Measurements from ENCODE around the gene ZNF394.
A peak's percentile ranks its signal among the peaks of the same experiment; 100 is the strongest.

Gene ZNF394

GRCh38 chr7:99490878-99491277 is 9.2 kb downstream of the ZNF394 start:
- DNase-seq = no peak

DNA sequence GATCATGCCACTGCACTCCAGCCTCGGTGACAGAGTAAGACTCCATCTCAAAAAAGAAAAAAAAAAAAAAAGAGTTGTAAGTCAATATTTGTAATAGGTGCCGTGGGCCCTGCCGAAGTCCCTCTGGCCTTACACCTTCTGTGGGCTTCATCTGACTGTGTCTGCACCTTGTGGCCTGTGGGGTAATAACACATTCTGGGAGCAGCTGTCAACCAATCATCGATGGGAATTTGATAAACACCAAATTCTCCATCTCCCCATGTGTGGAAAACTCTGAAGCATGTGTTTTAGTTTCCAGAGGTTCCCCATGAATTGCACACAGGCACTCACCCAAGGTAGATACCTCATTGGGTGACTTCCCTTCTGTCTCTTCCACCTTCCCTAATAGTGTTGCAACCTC is 10.8 kb downstream of the ZNF394 start:
- no peak for DNase-seq

- no peak for DNase-seq
These were observed 15.0 kb downstream of the ZNF394 start for GRCh38 chr7:99485094-99485493.

DNA sequence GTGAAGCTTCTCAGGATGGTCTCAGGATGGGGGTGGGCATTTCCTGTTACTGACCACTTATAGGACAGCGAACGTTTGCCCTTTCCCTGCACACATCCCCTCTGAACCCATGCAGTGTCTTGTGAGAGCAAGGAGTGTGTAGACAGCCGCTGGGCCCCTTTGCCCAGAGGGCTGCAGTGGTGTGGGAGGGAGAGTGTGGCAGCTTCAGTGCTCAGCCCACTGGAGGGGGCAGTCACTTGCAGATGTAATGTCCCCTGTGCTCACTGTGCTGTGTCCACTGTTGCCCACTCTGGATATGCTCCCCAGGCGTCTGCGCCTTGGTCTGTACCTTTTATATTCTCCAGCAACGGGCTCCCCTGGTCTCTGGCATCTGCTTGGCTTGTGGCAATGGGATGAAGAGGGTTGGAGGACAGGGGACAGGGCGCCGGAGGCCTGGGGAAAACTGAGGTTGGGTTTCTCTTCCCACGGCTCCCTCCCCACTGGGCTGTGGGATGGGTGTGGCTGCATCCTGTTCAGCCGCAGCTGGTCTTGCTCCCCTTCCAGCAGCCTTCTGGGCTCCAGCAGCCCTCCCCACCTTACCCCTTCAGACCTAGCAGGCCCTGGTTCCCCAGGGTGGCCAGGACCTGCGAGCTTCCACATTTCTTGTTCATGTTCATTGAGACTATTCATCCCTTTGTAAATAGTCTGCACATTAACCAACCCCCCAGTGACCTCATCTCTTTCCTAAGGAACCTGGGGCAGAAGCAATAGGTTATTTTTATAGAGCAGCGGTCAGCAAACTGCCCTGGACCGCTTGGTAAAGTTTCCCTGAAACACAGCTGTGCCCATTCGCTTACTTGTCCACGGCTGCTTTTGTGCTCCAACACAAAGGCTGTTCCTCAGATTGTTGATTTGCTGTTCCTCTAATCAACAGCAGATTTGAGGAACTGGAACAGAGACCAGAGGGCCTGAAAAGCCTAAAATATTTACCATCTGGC is 21.3 kb downstream of the ZNF394 start:
- no peak for DNase-seq

DNA sequence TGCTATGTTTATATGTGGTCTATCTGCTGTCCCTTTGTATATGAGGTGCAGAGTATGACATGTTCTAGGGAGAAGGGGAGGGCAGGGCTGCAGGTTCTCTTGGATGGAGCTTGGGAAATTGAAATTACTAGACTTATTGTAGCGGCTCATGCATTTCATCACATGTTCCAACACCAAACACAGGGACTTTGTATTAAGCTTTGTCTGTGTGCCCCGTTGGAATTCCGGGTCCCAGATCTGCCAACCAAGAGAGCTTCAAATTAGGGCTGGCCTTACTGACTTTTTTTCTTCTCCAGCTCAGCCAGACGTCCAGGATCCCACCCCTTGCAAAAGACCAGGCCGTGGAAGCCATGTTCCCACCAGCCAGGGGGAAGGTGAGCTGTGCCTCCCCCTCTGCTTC is 24.0 kb downstream of the ZNF394 start:
- DNase-seq = no peak

DNA sequence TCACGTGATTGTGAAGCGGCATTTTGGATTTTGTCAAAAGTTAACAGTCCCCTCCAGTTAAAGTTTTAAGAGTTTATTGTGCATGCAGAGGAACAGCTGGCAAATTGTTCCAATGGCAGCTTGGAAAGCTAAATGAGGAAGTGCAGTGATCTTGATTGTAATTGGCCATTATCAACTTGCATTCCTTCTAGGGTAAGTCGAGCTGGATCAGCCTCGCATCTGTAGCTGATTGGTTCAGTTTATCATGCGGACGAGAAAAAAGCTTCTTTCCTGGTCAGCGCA is 26.8 kb downstream of the ZNF394 start:
- peak; percentile 59 for DNase-seq

DNA sequence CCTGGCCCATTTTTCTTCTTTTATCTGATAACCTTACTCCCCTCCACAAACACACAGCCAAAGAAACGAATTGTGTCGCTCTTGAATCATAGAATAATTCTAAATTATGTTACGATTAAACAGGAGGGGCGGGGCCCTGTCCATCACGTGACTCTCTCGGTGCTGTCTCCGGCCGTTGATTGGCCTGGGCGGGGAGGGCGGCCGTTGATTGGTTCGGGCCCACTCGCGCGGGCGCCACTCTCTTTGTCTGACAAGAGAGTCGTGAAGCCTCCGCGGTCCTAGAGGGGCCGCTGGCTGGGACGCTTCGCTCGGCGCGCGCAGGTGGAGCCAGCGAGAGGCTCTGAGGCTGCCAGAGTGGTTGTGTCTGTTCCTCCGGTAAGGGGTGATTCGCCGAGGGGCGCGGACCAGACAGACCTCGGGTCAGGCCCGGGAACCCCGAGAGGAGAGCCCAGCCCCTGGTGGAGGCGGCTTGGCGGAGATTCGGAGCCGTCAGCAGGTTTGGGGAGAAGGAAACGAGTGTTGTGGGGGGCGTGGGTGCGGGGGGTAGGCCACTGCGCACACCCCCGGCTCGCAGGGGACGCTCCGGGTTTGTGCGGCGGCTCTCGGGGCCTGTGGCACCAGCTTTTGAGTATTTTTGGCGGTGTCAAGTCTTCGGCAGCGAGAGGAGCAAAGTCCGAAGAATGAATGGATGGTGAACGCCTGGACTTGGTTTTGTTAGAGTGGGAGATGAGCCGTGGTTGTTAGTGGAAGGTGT is 27.3 kb downstream of the ZNF394 start, which contains the start of gene ZNF789:
TSS of gene ZNF789 (plus strand) at position 330 of the 754 bp plus-strand sequence. CDS start 3,567 bp downstream, outside the sequence.
- peak; percentile 96 for DNase-seq

DNA sequence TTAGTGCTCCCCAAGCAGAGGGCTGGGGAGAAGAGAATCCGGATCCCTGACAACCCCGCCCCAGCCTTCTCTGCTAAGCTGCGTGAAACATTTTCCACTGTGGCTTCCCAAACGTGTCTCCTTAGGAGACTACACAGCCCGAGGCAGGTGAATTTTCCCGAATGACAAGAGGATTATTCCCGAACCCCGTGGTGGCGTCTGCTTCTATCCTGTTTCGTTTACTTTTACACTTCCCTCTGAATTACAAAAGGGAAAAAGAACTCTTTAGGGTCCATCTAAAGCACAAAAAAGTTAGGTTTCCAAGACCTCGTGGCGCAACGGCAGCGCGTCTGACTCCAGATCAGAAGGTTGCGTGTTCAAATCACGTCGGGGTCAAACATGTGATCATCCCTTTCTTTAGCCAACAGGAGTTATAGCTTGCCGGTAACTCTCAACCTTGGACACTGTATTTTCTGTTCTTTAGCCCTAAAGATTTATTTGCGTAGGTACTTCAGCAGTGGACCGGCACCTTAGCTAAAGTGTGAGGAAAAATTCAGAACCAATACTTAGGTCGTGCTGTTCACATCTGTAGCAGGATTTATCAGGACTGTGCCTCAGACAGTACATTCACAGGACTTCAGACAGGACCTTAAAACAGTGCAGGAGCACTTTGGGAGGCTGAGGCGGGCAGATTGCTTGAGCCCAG is 30.6 kb downstream of the ZNF394 start:
- no peak for DNase-seq

- DNase-seq = no peak
These were observed 31.7 kb downstream of the ZNF394 start for GRCh38 chr7:99468336-99468918.

DNA sequence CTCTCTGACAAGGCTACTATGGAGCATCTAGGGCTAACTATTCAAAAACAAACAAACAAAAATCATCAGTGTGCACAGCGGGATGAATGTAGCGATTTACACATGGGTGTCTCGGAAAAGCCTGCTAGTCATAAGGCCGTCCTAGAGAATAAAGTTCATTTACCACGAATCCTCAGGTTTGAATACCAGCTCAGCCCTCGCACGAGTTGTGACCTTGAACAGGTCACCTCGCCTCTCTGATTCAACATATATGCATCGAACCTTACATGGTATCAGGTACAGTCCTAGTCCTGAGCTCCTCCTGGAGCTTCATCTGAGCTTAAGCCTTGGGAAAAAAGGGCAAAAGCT is 34.7 kb downstream of the ZNF394 start:
- no peak for DNase-seq

GRCh38 chr7:99461221-99461620 is 38.9 kb downstream of the ZNF394 start:
- DNase-seq = no peak

- no peak for DNase-seq
These were observed 39.4 kb downstream of the ZNF394 start for GRCh38 chr7:99460651-99461050.

GRCh38 chr7:99459087-99459486 is 41.0 kb downstream of the ZNF394 start:
- DNase-seq = peak; percentile 17

DNA sequence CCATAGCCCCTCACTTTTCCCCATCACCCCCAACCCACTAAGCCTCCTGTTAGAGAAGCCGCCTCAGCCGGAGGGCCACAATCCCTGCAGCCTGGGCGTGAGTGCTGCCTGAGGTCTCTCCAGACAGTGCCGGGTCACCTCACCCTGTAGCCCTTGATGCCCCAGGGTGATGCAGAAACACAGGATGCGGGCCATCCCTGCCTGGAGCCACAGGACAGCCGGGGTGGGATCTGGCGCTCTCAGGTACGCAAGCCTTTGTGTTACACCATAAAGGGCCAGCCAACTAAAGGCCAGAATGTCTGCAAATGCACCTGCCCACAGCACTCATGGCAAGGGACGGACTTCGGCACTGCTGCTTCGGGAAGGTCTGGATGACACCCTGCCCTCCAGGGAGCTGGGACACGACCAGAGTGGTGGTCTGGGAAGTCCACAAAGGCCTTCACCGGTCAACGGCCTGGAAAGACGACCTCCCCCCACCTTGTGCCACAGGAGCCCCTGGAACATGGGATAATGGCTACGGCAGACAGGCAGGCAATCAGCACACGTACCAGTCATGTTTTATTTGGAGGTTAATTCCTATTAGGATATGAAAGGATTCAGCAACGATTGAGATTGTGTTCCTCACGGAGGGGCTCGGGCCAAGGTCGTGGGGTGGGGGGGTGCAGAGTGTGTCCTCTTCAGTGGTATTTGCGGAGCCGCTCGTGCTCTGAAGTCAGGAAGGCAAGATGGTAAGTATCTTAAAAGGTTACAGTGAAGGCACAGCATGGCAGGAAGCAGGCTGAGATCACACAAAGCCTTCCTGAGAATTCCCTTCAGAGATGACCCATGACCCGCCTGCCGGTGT is 42.2 kb downstream of the ZNF394 start:
- no peak for DNase-seq

DNA sequence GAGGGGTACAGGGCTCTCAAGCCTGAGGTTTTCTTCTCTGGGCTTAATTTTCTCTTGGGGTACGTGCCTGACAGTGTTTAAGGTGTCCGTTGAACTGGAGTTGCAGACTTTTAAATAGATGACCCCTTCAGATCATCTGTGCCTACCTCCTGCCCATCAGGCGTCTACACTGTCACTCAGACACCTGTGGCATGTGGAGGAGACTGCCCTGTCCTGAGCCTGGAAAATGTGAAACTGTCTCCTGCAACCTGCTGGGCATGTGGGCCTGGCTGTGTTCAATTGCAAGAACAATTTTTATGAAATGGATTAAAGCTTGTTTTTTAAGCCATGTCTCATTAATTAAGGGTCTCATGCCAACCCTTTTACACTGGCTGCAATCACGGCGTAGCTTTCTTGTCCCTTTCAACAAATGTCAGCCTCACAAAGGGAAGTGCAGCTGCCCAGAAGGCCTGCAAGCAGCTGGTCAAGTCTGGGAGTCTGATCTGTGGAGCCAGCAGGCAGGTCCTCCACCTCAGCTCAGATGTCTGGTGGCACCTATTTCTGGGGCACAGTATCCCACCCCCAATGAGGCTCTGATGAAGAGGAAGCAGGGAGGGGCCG is 42.9 kb downstream of the ZNF394 start:
- DNase-seq = no peak

- no peak for DNase-seq
These were observed 43.8 kb downstream of the ZNF394 start for GRCh38 chr7:99456288-99456687.

- no peak for DNase-seq
These were observed 44.2 kb downstream of the ZNF394 start for GRCh38 chr7:99455874-99456273.

- DNase-seq = no peak
These were observed 47.0 kb downstream of the ZNF394 start for GRCh38 chr7:99453105-99453504.

GRCh38 chr7:99452541-99452940 is 47.5 kb downstream of the ZNF394 start:
- no peak for DNase-seq

GRCh38 chr7:99451936-99452335 is 48.1 kb downstream of the ZNF394 start:
- no peak for DNase-seq

DNA sequence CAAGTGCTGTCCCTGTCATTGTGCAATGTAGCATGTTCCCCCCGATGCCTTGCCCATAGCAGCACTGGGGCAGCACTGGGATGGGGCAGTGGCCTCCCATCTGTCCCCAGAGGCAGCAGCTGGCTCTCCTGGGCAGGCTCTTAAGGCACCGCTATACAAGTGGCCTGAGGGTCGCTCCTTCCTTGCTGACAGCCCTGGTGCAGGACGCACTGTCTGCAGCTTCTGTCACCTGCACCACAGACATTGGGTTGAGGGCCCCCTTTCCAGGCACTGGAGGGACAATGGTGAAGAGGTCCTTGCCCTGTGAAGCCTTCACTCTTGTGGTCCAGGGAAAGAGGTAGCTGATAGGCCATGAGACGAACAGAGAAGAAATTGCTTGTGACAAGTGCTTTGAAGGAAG is 50.8 kb downstream of the ZNF394 start:
- no peak for DNase-seq

DNA sequence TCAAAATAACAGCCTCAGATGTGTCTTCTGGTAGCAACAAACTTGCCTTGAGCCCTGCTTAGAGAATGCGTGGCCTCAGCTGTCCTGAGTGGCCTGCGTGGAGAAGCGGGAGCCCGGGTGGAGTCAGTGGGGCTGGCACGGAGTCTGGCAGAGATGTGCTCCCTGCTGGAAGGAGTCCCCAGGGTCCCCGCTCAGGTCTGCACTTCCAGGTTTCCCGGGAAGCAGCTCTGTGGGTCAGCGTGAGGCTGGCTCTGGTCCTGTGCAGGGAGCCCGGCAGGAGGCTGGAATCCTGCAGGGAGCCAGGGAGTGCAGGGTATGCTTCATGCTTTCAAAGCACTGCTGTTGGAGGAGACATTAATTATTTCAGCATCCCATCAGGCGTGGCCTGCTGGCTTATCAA is 51.2 kb downstream of the ZNF394 start:
- DNase-seq = no peak

Measured in fibroblast of skin of scalp (primary cell).